GM18907 (cell line): ENCODE data around the gene FAM210A.

ENCODE experiments used
- ATAC-seq: cut with Tn5 transposase; IDR thresholded peaks from one replicate; pipeline ENCODE4 v1.9.1; 2021; ENCODE audit warnings: mild to moderate bottlenecking, moderate library complexity; ENCODE audit not compliant: unreplicated experiment

FAM210A gene

DNA sequence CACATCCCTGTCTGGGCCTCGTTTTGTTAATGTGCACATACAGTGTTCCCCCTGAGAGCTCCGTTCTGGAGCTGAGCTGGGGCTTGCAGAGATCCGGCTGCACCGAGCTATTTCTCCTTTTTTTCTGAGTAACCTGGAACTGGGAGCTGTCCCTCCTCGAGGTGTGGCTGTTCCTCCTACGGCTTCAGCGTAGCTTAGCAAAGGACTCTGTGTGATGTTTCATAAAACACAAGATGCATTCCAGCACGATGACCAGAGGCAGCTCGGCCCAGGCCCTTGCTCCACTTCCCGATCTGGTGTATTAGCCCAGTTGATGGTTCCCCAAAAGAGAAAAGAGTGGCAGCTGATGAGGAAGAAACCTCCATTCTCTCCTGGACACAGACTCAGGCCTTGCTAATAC lies 103.0 kb downstream of the FAM210A start:
- no peak for ATAC-seq

DNA sequence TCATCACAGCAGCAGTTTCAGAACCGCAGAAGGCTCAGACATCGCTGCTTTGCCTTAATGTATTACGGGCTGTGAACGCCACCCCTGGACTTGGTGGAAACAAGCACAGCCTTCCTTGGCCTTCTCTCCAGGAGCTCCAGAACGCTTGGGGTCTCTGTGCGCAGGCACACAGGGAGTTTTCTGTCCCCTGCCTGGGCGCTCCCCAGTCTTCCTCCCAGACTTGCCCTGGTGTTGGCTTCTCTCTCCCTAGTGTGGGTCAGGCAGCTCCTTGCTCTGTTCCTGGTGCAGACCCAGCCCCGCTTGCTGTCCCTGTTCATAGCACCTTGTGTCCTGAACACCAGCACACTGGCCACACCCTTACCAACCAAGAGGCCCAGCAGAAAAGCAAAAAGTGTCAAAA lies 103.6 kb downstream of the FAM210A start:
- ATAC-seq = no peak

DNA sequence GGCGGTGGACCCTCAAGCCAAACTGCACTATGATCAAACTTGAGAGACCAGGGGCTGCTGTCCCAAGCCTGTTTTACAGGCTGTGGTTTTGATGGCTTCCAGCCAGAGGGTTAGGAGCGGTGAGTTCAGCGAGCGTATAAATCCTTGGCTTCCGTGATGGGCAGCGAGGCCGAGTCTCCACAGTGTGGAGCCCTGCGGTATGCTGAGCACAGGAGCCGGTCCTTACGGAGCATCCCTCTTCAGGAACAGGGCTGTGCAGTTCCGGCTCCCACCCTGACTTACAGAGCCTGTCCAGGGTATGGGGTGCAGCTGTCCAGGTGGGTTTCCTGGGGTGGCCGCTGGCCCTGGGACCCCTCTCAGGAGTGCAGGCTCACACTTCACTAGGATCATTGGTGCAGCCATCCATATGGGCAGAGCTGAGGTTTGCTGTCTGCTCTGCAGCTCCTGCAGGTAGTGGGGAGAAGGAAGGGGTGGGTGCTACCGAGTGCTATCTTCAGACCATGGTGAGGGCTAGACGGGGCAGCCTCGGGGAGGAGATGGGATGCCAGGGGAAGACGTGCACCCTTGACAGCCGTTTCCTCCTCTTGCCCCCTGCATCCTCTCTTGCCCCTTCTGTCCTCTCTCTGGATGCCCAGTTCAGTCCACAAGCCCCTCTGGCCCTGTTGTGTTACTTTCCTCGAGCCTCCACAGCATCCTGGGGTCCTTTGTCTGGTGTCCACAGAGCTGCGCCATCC lies 104.3 kb downstream of the FAM210A start:
- no peak for ATAC-seq

DNA sequence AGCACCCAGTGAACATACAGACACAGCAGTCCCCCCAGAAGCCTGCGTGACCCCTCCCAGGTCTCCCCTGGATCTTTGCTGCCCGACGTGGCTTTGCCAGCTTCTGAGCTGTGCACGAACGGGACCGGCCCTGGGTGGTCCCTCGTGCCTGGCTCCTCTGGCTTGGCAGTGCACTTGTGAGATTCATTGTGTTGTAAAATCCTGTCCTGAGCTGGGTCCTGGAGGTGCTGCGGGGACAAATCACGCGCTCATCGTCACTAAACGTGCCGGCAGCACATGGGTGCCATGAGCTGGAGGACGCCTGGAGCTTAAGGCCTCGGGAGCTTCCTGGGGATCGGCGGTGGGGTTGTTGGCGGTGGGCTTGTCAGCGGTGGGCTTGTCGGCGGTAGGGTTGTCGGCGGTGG lies 104.9 kb downstream of the FAM210A start:
- no peak for ATAC-seq

DNA sequence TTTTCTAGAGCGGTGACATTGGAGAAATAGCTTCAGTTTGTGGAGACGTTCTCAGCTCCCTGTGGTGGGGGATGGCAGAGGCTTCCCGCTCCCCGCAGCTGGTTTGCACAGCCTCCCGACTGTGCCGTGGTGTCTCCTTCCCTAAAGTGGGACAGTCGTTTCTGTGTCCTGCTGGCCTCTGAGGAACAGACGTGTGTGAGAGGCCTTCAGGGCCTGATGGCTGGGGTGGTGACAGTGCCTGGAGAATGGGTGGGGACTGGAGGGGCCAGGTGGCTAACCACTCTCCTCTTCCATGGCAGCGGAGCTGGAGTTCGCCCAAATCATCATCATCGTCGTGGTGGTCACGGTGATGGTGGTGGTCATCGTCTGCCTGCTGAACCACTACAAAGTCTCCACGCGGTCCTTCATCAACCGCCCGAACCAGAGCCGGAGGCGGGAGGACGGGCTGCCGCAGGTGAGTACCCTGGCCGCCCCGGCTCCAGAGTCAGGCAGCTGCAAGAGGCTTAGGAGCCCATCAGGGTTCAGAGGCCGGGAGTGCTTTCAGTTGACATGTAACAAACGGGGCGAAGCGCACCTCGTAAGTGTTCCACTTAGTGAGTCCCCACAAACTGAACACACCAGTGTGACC lies 105.4 kb downstream of the FAM210A start:
- no peak for ATAC-seq

DNA sequence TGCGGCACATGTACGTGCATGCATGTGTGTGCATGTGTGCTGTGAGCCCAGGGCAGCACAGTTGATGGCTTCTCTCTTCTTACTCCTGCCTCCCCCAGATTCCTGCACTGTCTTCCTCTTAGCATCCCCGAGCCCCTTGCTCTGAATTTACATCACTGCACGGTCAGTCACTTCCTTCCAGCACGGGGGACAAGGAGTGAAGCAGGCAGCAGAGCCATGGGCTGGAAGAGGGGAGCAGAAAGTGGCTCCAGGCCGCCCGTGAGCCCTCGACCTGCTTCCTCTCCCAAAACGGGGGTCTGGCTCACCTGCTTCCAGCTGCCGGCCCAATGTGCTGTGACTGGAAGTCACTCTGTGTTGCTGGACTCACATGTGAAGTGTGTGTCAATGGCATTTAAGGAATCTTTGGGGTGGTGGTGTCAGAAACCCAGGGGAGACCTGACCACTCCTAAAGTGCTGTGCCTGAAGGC lies 106.1 kb downstream of the FAM210A start:
- no peak for ATAC-seq

DNA sequence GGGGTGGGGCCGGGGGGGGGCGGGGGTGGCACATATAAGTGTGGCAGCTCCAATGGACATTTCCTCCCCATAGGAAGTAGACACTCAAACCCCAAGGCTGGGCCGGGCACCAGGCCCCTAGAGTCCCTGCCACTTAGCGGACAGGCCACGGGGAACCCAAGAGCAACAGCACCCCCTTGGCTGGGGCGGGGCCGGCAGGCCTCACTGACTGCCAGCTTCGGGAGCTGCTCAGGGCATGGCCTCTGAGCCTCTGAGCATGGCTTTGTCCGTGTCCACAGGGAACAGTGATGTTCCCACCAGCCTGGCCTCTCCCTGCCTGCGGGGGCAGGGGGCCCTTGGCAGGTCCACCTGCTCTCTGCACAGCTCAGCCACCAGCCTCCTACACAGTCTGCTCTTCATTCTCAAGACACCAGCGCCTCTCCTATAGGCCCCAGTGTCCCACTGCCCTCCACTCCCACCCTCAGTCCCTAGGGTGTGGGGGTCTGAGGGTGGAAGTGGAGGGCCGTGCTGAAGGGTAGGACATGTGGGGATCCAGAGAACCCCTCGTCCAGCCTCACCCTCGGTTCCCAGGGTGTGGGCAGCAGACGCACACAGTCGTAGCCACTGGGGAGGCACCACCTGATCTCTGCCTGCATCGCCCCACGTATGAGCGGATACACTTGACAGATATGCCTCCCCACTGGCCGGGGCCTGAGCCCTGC lies 106.7 kb downstream of the FAM210A start:
- ATAC-seq = no peak

DNA sequence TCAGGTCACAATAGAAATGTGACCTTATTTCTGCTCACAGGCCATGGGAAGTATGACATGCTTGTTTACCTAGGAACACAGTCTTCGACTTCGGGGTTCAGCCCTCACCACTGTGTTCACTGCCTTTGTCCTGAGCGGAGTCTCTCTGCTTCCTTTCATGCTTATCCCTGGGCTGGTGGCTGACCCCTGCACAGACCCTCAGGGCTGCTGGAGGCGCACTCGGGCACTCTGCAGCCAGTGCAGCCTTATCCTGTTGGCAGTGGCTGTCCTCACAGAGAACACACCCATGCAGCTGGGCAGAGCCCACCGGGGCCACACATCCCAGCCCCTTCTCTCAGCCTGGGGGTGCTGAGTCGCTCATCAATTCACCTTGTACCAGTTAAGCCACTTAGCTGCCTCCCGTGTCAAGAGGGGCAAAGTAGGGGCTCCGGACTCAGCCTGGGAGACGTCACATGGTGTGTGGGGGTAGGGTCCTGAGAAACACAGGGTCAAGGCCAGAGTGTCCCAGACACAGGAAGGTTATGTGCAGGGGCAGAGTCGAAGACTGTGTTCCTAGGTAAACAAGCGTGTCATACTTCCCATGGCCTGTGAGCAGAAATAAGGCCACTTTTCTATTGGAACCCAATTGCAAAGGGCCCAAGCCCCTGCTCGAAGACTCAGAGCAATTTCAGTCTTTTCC lies 107.5 kb downstream of the FAM210A start:
- ATAC-seq = no peak

DNA sequence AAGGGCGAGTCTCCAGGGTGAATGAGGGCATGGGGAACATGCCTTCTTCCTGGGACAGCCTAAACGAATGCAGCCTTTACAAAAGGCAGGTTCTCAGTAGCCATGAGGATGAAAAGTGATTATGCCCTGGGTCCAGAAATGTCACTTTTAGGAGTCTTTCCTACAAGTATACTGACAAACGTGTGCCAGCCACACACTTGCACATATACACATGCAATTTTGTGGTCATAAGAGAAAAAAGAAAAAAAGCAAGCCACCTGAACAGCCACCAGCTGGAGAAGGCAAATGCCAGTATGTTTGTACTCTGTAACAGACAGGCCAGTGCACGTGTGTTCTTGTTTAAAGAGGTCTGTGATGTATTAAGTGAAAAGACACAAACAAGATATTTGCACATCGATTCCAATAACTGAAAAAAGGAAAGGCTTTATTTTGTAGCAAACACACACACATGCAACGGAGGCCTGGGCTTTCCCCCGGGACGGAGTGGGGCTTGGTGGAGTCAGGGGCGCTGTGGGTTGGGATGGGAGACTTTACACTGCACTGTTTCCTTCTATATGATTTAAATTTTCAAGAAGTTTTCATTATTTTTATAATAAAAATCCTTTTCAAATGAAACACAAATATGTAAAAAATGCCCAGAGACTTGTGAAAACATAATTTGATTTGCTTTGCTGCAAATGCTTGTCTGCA lies 108.4 kb downstream of the FAM210A start:
- ATAC-seq = no peak

DNA sequence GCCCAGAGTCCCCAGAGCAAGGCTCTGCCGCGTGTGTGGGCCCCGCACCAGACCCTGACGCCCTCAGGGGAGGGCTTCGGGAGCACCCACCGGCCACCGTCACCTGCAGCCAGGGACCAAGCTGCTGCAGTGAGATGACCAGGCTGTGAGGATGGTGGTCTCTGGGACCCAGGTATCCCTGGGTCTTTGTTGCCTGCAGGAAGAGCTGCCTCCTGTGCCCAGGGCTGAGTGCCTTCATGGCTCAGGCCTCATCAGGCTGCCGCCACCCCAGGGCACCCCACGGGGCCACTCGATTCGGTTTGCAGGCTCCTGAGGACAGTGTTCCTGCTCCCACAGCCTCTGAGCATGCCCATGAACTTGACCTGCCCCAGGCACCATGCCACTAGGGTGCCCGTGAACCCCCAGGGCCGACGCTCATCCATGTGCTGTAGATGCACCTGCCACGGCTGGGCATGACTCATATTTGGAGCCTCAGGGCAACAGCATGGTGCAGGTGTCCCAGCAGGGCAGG lies 109.8 kb downstream of the FAM210A start:
- ATAC-seq = no peak

DNA sequence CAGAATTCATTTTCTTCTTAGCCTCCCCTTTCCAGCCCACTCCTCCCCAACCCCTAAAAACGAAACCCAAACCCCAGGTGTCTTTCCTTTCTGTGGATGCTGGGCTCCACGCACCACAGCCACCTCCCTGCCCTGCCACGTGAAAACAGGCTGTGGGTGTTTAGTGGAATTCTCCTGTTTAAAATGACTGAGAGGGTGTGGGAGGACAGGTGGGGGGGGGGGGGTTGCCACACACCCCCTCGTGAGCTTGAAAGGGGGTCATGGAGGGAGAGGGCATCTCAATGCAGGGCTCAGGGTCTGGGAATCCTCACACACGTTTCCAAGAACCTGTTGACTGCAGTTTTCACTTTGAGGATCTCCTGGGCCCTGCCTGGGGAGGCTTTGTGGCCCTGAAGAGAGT lies 110.3 kb downstream of the FAM210A start:
- ATAC-seq = no peak

DNA sequence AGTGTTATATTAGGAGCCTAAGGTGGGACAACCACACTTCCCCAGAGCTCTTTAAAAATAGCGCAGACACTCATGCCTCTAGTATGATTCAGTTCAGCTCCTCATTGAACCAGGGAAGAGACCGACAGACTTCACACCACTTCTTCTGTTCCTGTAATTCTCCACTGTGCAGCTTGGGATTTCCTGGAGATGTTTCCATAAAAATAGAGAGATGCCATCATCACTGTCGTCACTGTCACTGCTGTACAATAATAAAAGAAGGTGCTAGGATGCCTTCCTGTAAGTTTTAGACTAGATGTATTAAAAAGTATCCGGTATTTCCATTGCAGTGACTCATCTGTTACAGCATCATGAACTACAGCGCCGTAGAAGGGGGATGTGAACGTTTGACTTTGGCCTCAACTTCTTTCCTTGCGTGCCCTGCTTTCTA lies 110.9 kb downstream of the FAM210A start:
- no peak for ATAC-seq

DNA sequence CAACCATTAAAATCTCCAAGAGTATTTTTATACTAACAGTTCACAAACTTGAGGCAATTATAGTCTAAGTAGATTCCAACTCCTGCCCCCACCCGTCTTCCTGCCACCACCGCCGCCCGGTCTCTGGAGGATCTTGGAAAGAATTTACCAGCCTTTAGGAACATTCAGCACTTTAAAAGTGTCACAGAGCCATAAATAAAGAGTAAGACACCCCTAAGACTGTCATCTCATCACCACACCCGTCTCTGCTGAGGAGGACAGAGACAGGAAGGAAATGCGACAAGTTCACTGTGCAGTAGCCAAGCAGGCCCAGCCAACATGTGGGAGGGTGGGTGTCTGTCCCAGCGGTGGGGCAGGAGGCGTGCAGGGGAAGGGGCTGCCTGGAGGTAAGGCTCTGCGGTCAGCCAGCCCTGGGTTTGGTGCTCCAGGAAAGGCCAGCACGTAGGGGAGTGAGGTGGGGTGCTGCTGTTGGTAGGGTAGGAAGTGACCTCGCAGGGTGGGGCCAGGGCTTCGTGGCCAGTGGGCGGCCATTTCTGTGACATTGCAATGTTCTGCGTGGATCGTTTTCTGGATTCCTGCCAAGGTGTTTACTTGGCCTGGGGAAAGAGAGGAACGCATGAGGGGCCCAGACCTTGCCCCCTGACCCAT lies 111.6 kb downstream of the FAM210A start:
- ATAC-seq = no peak

DNA sequence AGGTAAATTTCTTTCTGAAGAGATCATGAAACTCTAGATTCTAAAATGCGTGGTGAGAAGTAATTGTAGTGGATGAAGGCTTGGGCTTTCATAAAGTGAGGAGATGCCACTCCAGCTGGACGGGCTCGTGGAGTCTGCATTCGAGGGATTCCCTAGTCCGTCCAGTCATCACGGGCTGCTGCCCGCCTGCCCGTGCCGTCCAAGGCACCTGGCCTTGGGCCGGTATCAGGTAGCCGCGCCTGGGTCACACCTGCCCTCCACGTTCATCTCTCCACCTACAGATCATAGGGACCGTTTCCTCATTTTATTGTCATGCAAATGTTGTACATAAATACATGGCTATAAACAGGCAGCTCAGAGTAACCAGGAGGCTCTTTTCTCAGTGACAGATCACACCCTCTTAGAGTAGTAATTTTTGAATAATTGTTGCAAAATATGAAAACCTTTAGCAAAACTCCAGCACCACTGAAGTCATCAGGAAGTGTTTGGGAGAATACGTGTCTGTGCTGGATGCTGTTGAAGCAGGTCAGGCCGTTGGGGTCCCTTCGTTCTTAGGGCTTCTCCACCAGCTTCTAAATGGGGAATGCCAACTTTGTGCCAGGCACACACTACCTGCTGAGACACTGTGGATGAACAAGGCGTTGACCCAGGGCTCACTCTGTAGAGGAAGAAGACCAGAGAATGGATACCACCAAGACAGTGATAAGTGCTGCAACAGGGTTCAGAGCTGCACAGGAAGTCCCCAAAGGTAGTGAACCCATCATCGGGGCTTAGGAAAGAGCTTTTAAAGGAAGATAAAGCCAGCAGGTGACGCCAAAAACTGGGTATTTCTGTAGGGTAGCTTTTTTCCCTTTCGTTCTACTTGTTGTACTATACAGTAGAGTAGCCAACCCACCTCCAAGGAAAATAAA lies 112.5 kb downstream of the FAM210A start:
- no peak for ATAC-seq
